ENCODE data around the gene GHDC. TPM values are rescaled to one million over a fixed set of nuclear protein-coding genes. Genes with fewer than 3 reads are reported as not detected.

The GHDC gene
- total RNA-seq, 1 donor from 2014 or later, result 7.8 TPM

- no peaks in the 10 kb centered on the region for H3K27me3 Mint-ChIP-seq (ENCODE audit: low read depth)
- no peak for DNase-seq (ENCODE audit: low spot score)
- no peaks in the 10 kb centered on the region for H3K9me3 Mint-ChIP-seq (ENCODE audit: low read depth)
- H3K4me1 Mint-ChIP-seq (ENCODE audit: low read depth), result peaks cover 7% of the 10 kb centered on the region
- H3K36me3 Mint-ChIP-seq (ENCODE audit: low read depth), result no peaks in the 10 kb centered on the region
- H3K27ac Mint-ChIP-seq (ENCODE audit: unreplicated experiment), result no peak overlapping the region
- TF ChIP-seq CTCF (IDR thresholded peaks at IDR 0.05), result no peak
- no peak overlapping the region for H3K4me3 Mint-ChIP-seq (ENCODE audit: unreplicated experiment)
Observed at GRCh38 chr17:42236760-42237159, 42.5 kb upstream of the GHDC start.

GRCh38 chr17:42233994-42234393 lies 39.7 kb upstream of the GHDC start:
- H3K9me3 Mint-ChIP-seq (ENCODE audit: low read depth), result no peaks in the 10 kb centered on the region
- H3K4me3 Mint-ChIP-seq (ENCODE audit: unreplicated experiment), result no peak overlapping the region
- no peak for DNase-seq (ENCODE audit: low spot score)
- H3K36me3 Mint-ChIP-seq (ENCODE audit: low read depth), result no peaks in the 10 kb centered on the region
- no peak overlapping the region for H3K27ac Mint-ChIP-seq (ENCODE audit: unreplicated experiment)
- H3K4me1 Mint-ChIP-seq (ENCODE audit: low read depth), result no peaks in the 10 kb centered on the region
- no peak for TF ChIP-seq CTCF (IDR thresholded peaks at IDR 0.05)
- no peaks in the 10 kb centered on the region for H3K27me3 Mint-ChIP-seq (ENCODE audit: low read depth)

GRCh38 chr17:42233156-42233555 lies 38.9 kb upstream of the GHDC start:
- Mint-ChIP-seq H3K4me3 (ENCODE audit: unreplicated experiment) (no peak overlapping the region), H3K9me3 (ENCODE audit: low read depth) (no peaks in the 10 kb centered on the region), H3K27ac (ENCODE audit: unreplicated experiment) (no peak overlapping the region), H3K27me3 (ENCODE audit: low read depth) (no peaks in the 10 kb centered on the region), H3K4me1 (ENCODE audit: low read depth) (peaks cover 6% of the 10 kb centered on the region), H3K36me3 (ENCODE audit: low read depth) (no peaks in the 10 kb centered on the region)
- TF ChIP-seq CTCF (IDR thresholded peaks at IDR 0.05), result no peak
- DNase-seq (ENCODE audit: low spot score), result no peak

GRCh38 chr17:42230225-42230624 lies 35.9 kb upstream of the GHDC start:
- no peaks in the 10 kb centered on the region for H3K9me3 Mint-ChIP-seq (ENCODE audit: low read depth)
- peaks cover 1% of the 10 kb centered on the region for H3K36me3 Mint-ChIP-seq (ENCODE audit: low read depth)
- no peak overlapping the region for H3K27ac Mint-ChIP-seq (ENCODE audit: unreplicated experiment)

GRCh38 chr17:42227849-42228700 lies 33.8 kb upstream of the GHDC start:
- Mint-ChIP-seq H3K36me3 (ENCODE audit: low read depth) (peaks cover 10% of the 10 kb centered on the region), H3K27ac (ENCODE audit: unreplicated experiment) (peak overlapping the region; percentile 11), H3K9me3 (ENCODE audit: low read depth) (no peaks in the 10 kb centered on the region), H3K4me1 (ENCODE audit: low read depth) (peaks cover 14% of the 10 kb centered on the region), H3K4me3 (ENCODE audit: unreplicated experiment) (no peak overlapping the region), H3K27me3 (ENCODE audit: low read depth) (no peaks in the 10 kb centered on the region)
- no peak for TF ChIP-seq CTCF (IDR thresholded peaks at IDR 0.05)
- DNase-seq (ENCODE audit: low spot score), result no peak

More at GRCh38 chr17:42230225-42230624, 35.9 kb upstream of the GHDC start:
- TF ChIP-seq CTCF (IDR thresholded peaks at IDR 0.05), result no peak
- no peak for DNase-seq (ENCODE audit: low spot score)
- H3K4me3 Mint-ChIP-seq (ENCODE audit: unreplicated experiment), result no peak overlapping the region
- H3K27me3 Mint-ChIP-seq (ENCODE audit: low read depth), result no peaks in the 10 kb centered on the region
- H3K4me1 Mint-ChIP-seq (ENCODE audit: low read depth), result peaks cover 14% of the 10 kb centered on the region
